OCI-LY1 (cell line): ENCODE data around the gene CEACAM16.

ENCODE experiments used
- H2AFZ ChIP-seq: fragments of 200-600 bp; sonication (generic), shearing (Covaris generic); 2 replicates; pipeline ENCODE4 v1.6.0; 2014; ENCODE audit warnings: antibody characterized with exemption, mild to moderate bottlenecking, low read length
- H3F3A ChIP-seq: fragments of 200-600 bp; sonication (generic), shearing (Covaris generic); 2 replicates; pipeline ENCODE4 v1.6.0; 2014; ENCODE audit warnings: mild to moderate bottlenecking, antibody characterized with exemption, low read length, moderate library complexity; ENCODE audit not compliant: insufficient read depth
- H3K27ac ChIP-seq: fragments of 200-600 bp; sonication (generic); 2 replicates; pipeline ENCODE4 v1.5.1; 2014; ENCODE audit warnings: low read length, mixed run types, mild to moderate bottlenecking, low read depth; ENCODE audit not compliant: poor library complexity, severe bottlenecking
- H3K27me3 ChIP-seq: fragments of 200-600 bp; sonication (generic); 2 replicates; pipeline ENCODE4 v1.6.0; 2014; ENCODE audit warnings: antibody characterized with exemption, mild to moderate bottlenecking, low read length, moderate library complexity; ENCODE audit not compliant: insufficient read depth
- H3K36me3 ChIP-seq: fragments of 200-600 bp; sonication (generic); 2 replicates; pipeline ENCODE4 v1.6.1; 2014; ENCODE audit warnings: mild to moderate bottlenecking, antibody characterized with exemption, low read length, moderate library complexity, mixed read lengths; ENCODE audit not compliant: insufficient read depth
- H3K4me1 ChIP-seq: fragments of 200-600 bp; sonication (generic); 2 replicates; pipeline ENCODE4 v1.5.1; 2014; ENCODE audit warnings: mild to moderate bottlenecking, low read length, moderate library complexity; ENCODE audit not compliant: insufficient read depth, severe bottlenecking
- H3K4me2 ChIP-seq: fragments of 200-600 bp; sonication (generic), shearing (Covaris generic); 2 replicates; pipeline ENCODE4 v1.6.1; 2014; ENCODE audit warnings: low read length
- H3K4me3 ChIP-seq: fragments of 200-600 bp; sonication (generic); 2 replicates; pipeline ENCODE4 v1.5.1; 2014; ENCODE audit warnings: low read length, low read depth, mild to moderate bottlenecking, mixed read lengths; ENCODE audit not compliant: poor library complexity, severe bottlenecking
- H3K79me2 ChIP-seq: fragments of 200-600 bp; shearing (Covaris generic); 2 replicates; pipeline ENCODE4 v1.6.1; 2016; ENCODE audit warnings: mixed run types, low read length, mixed read lengths; ENCODE audit not compliant: insufficient read depth
- H3K9ac ChIP-seq: fragments of 200-600 bp; sonication (generic), shearing (Covaris generic); 2 replicates; pipeline ENCODE4 v1.6.1; 2014; ENCODE audit warnings: mild to moderate bottlenecking, low read length, mixed read lengths
- H3K9me2 ChIP-seq: fragments of 200-600 bp; sonication (generic), shearing (Covaris generic); 2 replicates; pipeline ENCODE4 v1.6.1; 2014; ENCODE audit warnings: low read depth, mild to moderate bottlenecking, low read length, mixed read lengths
- H3K9me3 ChIP-seq: fragments of 200-600 bp; shearing (Covaris generic); 2 replicates; pipeline ENCODE4 v1.6.1; 2014; ENCODE audit warnings: low read length, mixed read lengths
- H4K20me1 ChIP-seq: fragments of 200-600 bp; sonication (generic), shearing (Covaris generic); 2 replicates; pipeline ENCODE4 v1.6.0; 2016; ENCODE audit warnings: mild to moderate bottlenecking, low read length; ENCODE audit not compliant: insufficient read depth
- CTCF ChIP-seq: fragments of 200-600 bp; sonication (generic), shearing (Covaris generic); IDR thresholded peaks from 2 replicates; pipeline ENCODE4 v1.5.1; 2017; ENCODE audit warnings: mild to moderate bottlenecking, antibody characterized with exemption, low read length, moderate library complexity, mixed read lengths
- EZH2 ChIP-seq: fragments of 200-600 bp; sonication (generic), shearing (Covaris generic); IDR thresholded peaks from 2 replicates; pipeline ENCODE4 v1.8.0; 2017; ENCODE audit warnings: borderline replicate concordance, mixed run types, mild to moderate bottlenecking, antibody characterized with exemption, low read length, moderate library complexity, mixed read lengths

Gene CEACAM16

GRCh38 chr19:44702551-44703176 lies 3.7 kb downstream of the CEACAM16 start:
- H2AFZ ChIP-seq: no peak overlapping the region
- H3K9ac ChIP-seq: no peak overlapping the region
- H3F3A ChIP-seq: no peaks in the 10 kb centered on the region
- no peak for TF ChIP-seq CTCF
- TF ChIP-seq EZH2: no peak
- no peaks in the 10 kb centered on the region for H3K4me1 ChIP-seq
- H3K27me3 ChIP-seq: peaks cover 6% of the 10 kb centered on the region
- no peak overlapping the region for H3K4me3 ChIP-seq
- H4K20me1 ChIP-seq: no peaks in the 10 kb centered on the region
- H3K36me3 ChIP-seq: no peaks in the 10 kb centered on the region
- H3K79me2 ChIP-seq: no peaks in the 10 kb centered on the region
- H3K9me3 ChIP-seq: no peaks in the 10 kb centered on the region
- no peak overlapping the region for H3K4me2 ChIP-seq
- no peaks in the 10 kb centered on the region for H3K9me2 ChIP-seq
- H3K27ac ChIP-seq: no peak overlapping the region

GRCh38 chr19:44703336-44704078 lies 4.6 kb downstream of the CEACAM16 start:
- H3K4me2 ChIP-seq: no peak overlapping the region
- no peaks in the 10 kb centered on the region for H3F3A ChIP-seq
- H3K27ac ChIP-seq: no peak overlapping the region
- no peaks in the 10 kb centered on the region for H3K79me2 ChIP-seq
- H4K20me1 ChIP-seq: no peaks in the 10 kb centered on the region
- H3K9me2 ChIP-seq: no peaks in the 10 kb centered on the region
- no peak overlapping the region for H2AFZ ChIP-seq
- H3K4me3 ChIP-seq: no peak overlapping the region
- H3K9ac ChIP-seq: no peak overlapping the region
- no peaks in the 10 kb centered on the region for H3K36me3 ChIP-seq
- peaks cover 3% of the 10 kb centered on the region for H3K27me3 ChIP-seq
- TF ChIP-seq CTCF: no peak
- TF ChIP-seq EZH2: no peak
- H3K9me3 ChIP-seq: no peaks in the 10 kb centered on the region
- H3K4me1 ChIP-seq: no peaks in the 10 kb centered on the region

GRCh38 chr19:44704982-44705381 lies 6.0 kb downstream of the CEACAM16 start:
- Histone ChIP-seq H3K9me2 (no peaks in the 10 kb centered on the region), H3K36me3 (no peaks in the 10 kb centered on the region), H3K27me3 (peaks cover 3% of the 10 kb centered on the region; the same call in 1 of the 2 replicates), H3K4me3 (no peak overlapping the region), H3K4me1 (no peaks in the 10 kb centered on the region), H3K27ac (no peak overlapping the region), H3K4me2 (no peak overlapping the region), H3K9me3 (no peaks in the 10 kb centered on the region), H3K79me2 (no peaks in the 10 kb centered on the region), H3F3A (no peaks in the 10 kb centered on the region), H3K9ac (no peak overlapping the region), H2AFZ (no peak overlapping the region), H4K20me1 (no peaks in the 10 kb centered on the region)
- no peak for TF ChIP-seq CTCF
- no peak for TF ChIP-seq EZH2
